H9 (cell line): Measurements from ENCODE around the gene COPE. TPM values are rescaled to one million over a fixed set of nuclear protein-coding genes. Genes with fewer than 3 reads are reported as not detected.

Source experiments
- DNase-seq: peaks from one replicate; pipeline ENCODE4 v3.0.0-alpha.2; 2017
- H2AFZ ChIP-seq: one replicate; pipeline ENCODE4 v1.6.1; 2013; ENCODE audit warnings: mild to moderate bottlenecking, low read length, control low read depth, moderate library complexity
- H2AK5ac ChIP-seq: 2 replicates; pipeline ENCODE4 v1.6.1; 2013; ENCODE audit warnings: low read length, control low read depth, mixed read lengths; ENCODE audit not compliant: insufficient read length
- H2BK120ac ChIP-seq: one replicate; pipeline ENCODE4 v1.6.1; 2013; ENCODE audit warnings: low read depth, mild to moderate bottlenecking, low read length, control low read depth, inconsistent platforms; ENCODE audit not compliant: poor library complexity, severe bottlenecking
- H2BK12ac ChIP-seq: 2 replicates; pipeline ENCODE4 v1.6.1; 2013; ENCODE audit warnings: low read length, control low read depth, mixed read lengths, low read depth; ENCODE audit not compliant: insufficient read length
- H2BK15ac ChIP-seq: 2 replicates; pipeline ENCODE4 v1.6.1; 2013; ENCODE audit warnings: low read depth, low read length, control low read depth
- H2BK20ac ChIP-seq: one replicate; pipeline ENCODE4 v1.6.1; 2013; ENCODE audit warnings: low read depth, mild to moderate bottlenecking, low read length, control low read depth, inconsistent platforms; ENCODE audit not compliant: poor library complexity, severe bottlenecking
- H2BK5ac ChIP-seq: 2 replicates; pipeline ENCODE4 v1.6.1; 2013; ENCODE audit warnings: low read length, control low read depth, mixed read lengths; ENCODE audit not compliant: insufficient read length
- H3K14ac ChIP-seq: 2 replicates; pipeline ENCODE4 v1.6.1; 2013; ENCODE audit warnings: low read length, control low read depth; ENCODE audit not compliant: insufficient read depth
- H3K18ac ChIP-seq: 2 replicates; pipeline ENCODE4 v1.6.1; 2013; ENCODE audit warnings: low read depth, mild to moderate bottlenecking, mixed read lengths, low read length, control low read depth; ENCODE audit not compliant: insufficient read length
- H3K23ac ChIP-seq: 2 replicates; pipeline ENCODE4 v1.6.1; 2013; ENCODE audit warnings: low read length, control low read depth, mixed read lengths, low read depth; ENCODE audit not compliant: insufficient read length
- H3K23me2 ChIP-seq: 2 replicates; pipeline ENCODE4 v1.6.1; 2013; ENCODE audit warnings: low read depth, mild to moderate bottlenecking, mixed read lengths, low read length, control low read depth; ENCODE audit not compliant: insufficient read length, poor library complexity, severe bottlenecking
- H3K27ac ChIP-seq: 2 replicates; pipeline ENCODE4 v1.5.1; 2013; ENCODE audit warnings: low read length, control low read depth, mixed read lengths, low read depth; ENCODE audit not compliant: insufficient read length
- H3K27me3 ChIP-seq: 2 replicates; pipeline ENCODE4 v1.6.1; 2013; ENCODE audit warnings: low read length, control low read depth, inconsistent platforms; ENCODE audit not compliant: insufficient read depth
- H3K4ac ChIP-seq: 2 replicates; pipeline ENCODE4 v1.6.1; 2013; ENCODE audit warnings: low read depth, mild to moderate bottlenecking, control low read depth, inconsistent platforms, low read length, moderate library complexity
- H3K4me1 ChIP-seq: 2 replicates; pipeline ENCODE4 v1.6.1; 2013; ENCODE audit warnings: low read length, control low read depth, inconsistent platforms; ENCODE audit not compliant: insufficient read depth
- H3K4me2 ChIP-seq: 2 replicates; pipeline ENCODE4 v1.6.1; 2013; ENCODE audit warnings: low read length, control low read depth, mixed read lengths; ENCODE audit not compliant: insufficient read length, insufficient read depth
- H3K56ac ChIP-seq: 2 replicates; pipeline ENCODE4 v1.6.1; 2013; ENCODE audit warnings: low read depth, mild to moderate bottlenecking, mixed read lengths, low read length, control low read depth; ENCODE audit not compliant: insufficient read length
- H3K79me1 ChIP-seq: 2 replicates; pipeline ENCODE4 v1.6.1; 2013; ENCODE audit warnings: low read depth, mild to moderate bottlenecking, moderate library complexity, low read length, control low read depth, inconsistent platforms; ENCODE audit not compliant: insufficient read depth, poor library complexity, severe bottlenecking
- H3K79me2 ChIP-seq: 2 replicates; pipeline ENCODE4 v1.6.1; 2013; ENCODE audit warnings: low read length, control low read depth, inconsistent platforms; ENCODE audit not compliant: insufficient read depth
- H3K9ac ChIP-seq: 2 replicates; pipeline ENCODE4 v1.6.1; 2013; ENCODE audit warnings: low read length, control low read depth, mixed read lengths; ENCODE audit not compliant: insufficient read length; ENCODE audit errors: extremely low read depth
- H3K9me3 ChIP-seq: one replicate; pipeline ENCODE4 v1.6.1; 2013; ENCODE audit warnings: low read depth, low read length, inconsistent platforms; ENCODE audit not compliant: control insufficient read depth
- H3T11ph ChIP-seq: one replicate; pipeline ENCODE4 v1.6.1; 2013; ENCODE audit warnings: mild to moderate bottlenecking, low read length, control low read depth, inconsistent platforms
- H4K20me1 ChIP-seq: one replicate; pipeline ENCODE4 v1.6.1; 2013; ENCODE audit not compliant: control insufficient read depth, insufficient read length, insufficient read depth
- H4K5ac ChIP-seq: 2 replicates; pipeline ENCODE4 v1.6.1; 2013; ENCODE audit warnings: low read depth, mild to moderate bottlenecking, mixed read lengths, low read length, control low read depth; ENCODE audit not compliant: insufficient read length
- H4K8ac ChIP-seq: replicated peaks from 2 replicates; pipeline ENCODE4 v1.6.1; 2013; ENCODE audit warnings: low read length, control low read depth, mixed read lengths, low read depth; ENCODE audit not compliant: insufficient read length
- H4K91ac ChIP-seq: 2 replicates; pipeline ENCODE4 v1.6.1; 2013; ENCODE audit warnings: low read depth, mild to moderate bottlenecking, moderate library complexity, mixed read lengths, low read length, control low read depth; ENCODE audit not compliant: insufficient read length
- H3K27ac Mint-ChIP-seq, 3 experiments: 2 replicates in 2 of 3; 3 replicates in 1 of 3; pipeline ENCODE4 v1.8.0; 2020 to 2021; ENCODE audit warnings: mixed read lengths in 3 of 3, mild to moderate bottlenecking in 1 of 3, moderate library complexity in 1 of 3
- H3K27me3 Mint-ChIP-seq: 2 replicates; pipeline ENCODE4 v1.8.0; 2021; ENCODE audit warnings: low read depth, mild to moderate bottlenecking, moderate library complexity, mixed read lengths
- H3K36me3 Mint-ChIP-seq, 3 experiments: 2 replicates in 2 of 3; 3 replicates in 1 of 3; pipeline ENCODE4 v1.8.0; 2020 to 2021; ENCODE audit warnings: low read depth in 3 of 3, mixed read lengths in 3 of 3; ENCODE audit not compliant: insufficient read depth in 1 of 3
- H3K4me1 Mint-ChIP-seq, 2 experiments: 2 replicates each; pipeline ENCODE4 v1.8.0; 2020; ENCODE audit warnings: mixed read lengths in 2 of 2
- H3K4me3 Mint-ChIP-seq, 2 experiments: 2 replicates in 1 of 2; 3 replicates in 1 of 2; pipeline ENCODE4 v1.8.0; 2020 to 2021; ENCODE audit warnings: mild to moderate bottlenecking in 2 of 2, mixed read lengths in 2 of 2, moderate library complexity in 1 of 2
- H3K9me3 Mint-ChIP-seq, 2 experiments: 2 replicates in 1 of 2; 3 replicates in 1 of 2; pipeline ENCODE4 v1.8.0; 2020; ENCODE audit warnings: mild to moderate bottlenecking in 2 of 2, mixed read lengths in 2 of 2, moderate library complexity in 1 of 2
- CTCF ChIP-seq: fragments of 200-600 bp; sonication (generic); conservative IDR thresholded peaks from 3 replicates; pipeline ENCODE4 v1.8.0; 2021; ENCODE audit warnings: antibody characterized with exemption, mild to moderate bottlenecking
- WGBS: extraction: QIAGEN DNeasy Blood & Tissue Kit; methylation state at CpG from one replicate; pipeline ENCODE4 v1.1.7; 2013; ENCODE audit warnings: missing lambda C conversion rate, low lambda C conversion rate, mixed read lengths; ENCODE audit not compliant: insufficient read length; ENCODE audit errors: extremely low coverage; 5-methylcytosine and 5-hydroxymethylcytosine counted together
- total RNA-seq: library from RNA; stranded (reverse); gene quantifications from 2 replicates; pipeline ENCODE4 v1.2.1, GENCODE V29; 2021

COPE gene
- total RNA-seq, 1 experiment from 2014 or later: 198 TPM

- no peak overlapping the region for H2BK5ac ChIP-seq
- H3K18ac ChIP-seq: no peak overlapping the region
- H4K5ac ChIP-seq: no peak overlapping the region
- no peaks in the 10 kb centered on the region; the same call in none of the 2 replicates for H3K27me3 Mint-ChIP-seq
- no peak overlapping the region for H2BK120ac ChIP-seq
- H3K79me1 ChIP-seq: no peaks in the 10 kb centered on the region
- H3K9me3 Mint-ChIP-seq: no peaks in the 10 kb centered on the region; a peak in 1 of 5 replicates
- peaks cover 3% of the 10 kb centered on the region for H3K23me2 ChIP-seq
- H3K27ac ChIP-seq: no peak overlapping the region
- no peaks in the 10 kb centered on the region for H3K4me1 ChIP-seq
- no peak overlapping the region for H3T11ph ChIP-seq
- H3K9ac ChIP-seq: no peak overlapping the region
- no peak overlapping the region for H3K56ac ChIP-seq
- DNase-seq: no peak
- no peak overlapping the region for H2BK15ac ChIP-seq
- no peak overlapping the region for H2BK12ac ChIP-seq
- 0 out of 7 replicates have a peak overlapping the region, but pooled peaks of 1 of the 3 experiments have one; percentile 47 for H3K27ac Mint-ChIP-seq
- H2AK5ac ChIP-seq: no peak overlapping the region
- H4K20me1 ChIP-seq: no peaks in the 10 kb centered on the region
- H4K91ac ChIP-seq: no peak overlapping the region
- no peak overlapping the region for H2BK20ac ChIP-seq
- H3K4me3 Mint-ChIP-seq: no peak overlapping the region; a peak in 1 of 5 replicates
- no peak overlapping the region for H2AFZ ChIP-seq
- peaks cover 4 to 13% of the 10 kb centered on the region in 2 experiments for H3K4me1 Mint-ChIP-seq
- H3K36me3 Mint-ChIP-seq: peaks cover 9 to 38% (median 34%) of the 10 kb centered on the region in 3 experiments
- H3K79me2 ChIP-seq: no peaks in the 10 kb centered on the region
- H3K4me2 ChIP-seq: no peak overlapping the region
- H3K4ac ChIP-seq: no peak overlapping the region
- TF ChIP-seq CTCF: no peak
- no peaks in the 10 kb centered on the region for H3K27me3 ChIP-seq
- no CpG with 5 or more reads among the region's 25 CpGs for whole genome bisulfite sequencing
- H3K23ac ChIP-seq: no peak overlapping the region
- no peak overlapping the region for H3K14ac ChIP-seq
- no peak overlapping the region for H4K8ac ChIP-seq
- no peaks in the 10 kb centered on the region for H3K9me3 ChIP-seq
These were observed 10.1 kb upstream of the COPE start for GRCh38 chr19:18929311-18929710.
